ENCODE data around the gene BCAS1.

The BCAS1 gene

DNA sequence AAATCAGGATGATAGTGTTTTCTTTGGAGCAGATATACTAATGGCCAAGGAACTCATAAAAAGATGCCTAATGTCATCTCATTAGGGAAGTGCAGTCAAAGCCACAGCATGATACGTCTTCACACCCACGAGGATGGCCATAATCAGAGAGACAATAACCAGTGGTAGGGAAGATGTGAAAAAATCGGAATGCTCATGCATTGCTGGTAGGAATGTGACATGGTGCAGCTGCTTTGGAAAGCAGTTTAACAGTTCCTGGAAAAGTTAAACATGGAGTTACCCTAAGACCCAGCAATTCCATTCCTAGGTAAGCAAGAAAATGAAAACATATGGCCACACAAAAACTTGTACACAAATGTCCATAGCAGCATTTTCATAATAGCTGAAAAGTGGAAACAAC lies 29.9 kb downstream of the BCAS1 start:
- no peaks in the 10 kb centered on the region for H3K4me1 ChIP-seq (ENCODE audit: control insufficient read depth, insufficient read depth, low read length)
- CTCF ChIA-PET: no interaction called here

DNA sequence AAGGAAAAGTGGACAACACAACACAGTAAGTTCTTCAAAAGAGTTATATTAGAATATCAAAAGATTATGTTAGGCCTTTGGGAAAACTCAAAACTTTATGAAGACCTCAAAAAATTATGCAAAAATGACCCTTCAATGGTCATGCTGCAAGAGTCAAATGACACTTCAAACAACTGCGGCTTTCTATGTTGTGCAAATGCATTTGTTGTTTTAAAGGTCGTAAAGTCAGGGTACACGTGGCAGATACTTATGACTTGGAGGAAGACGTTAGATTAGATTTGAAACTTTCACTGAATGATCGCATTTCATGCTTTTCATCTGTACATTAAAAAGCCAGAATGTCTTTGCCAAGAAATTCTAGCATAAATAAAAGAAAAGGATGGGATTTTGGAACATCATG lies 31.4 kb downstream of the BCAS1 start:
- Histone ChIP-seq H3K4me3 (ENCODE audit: low read depth, low read length) (no peak overlapping the region), H3K27ac (ENCODE audit: extremely low read depth, low read depth, low read length) (no peak overlapping the region), H3K9me3 (ENCODE audit: control insufficient read depth, insufficient read depth, low read depth, low read length) (no peaks in the 10 kb centered on the region), H3K4me1 (ENCODE audit: control insufficient read depth, insufficient read depth, low read length) (no peaks in the 10 kb centered on the region), H3K36me3 (ENCODE audit: control insufficient read depth in 2 of 2, insufficient read depth in 1 of 2, low read length in 2 of 2) (no peaks in the 10 kb centered on the region)
- TF ChIP-seq ZNF544 (tag by site-specific recombination; IDR thresholded peaks at IDR 0.05) (no peak), SALL2 (tag by site-specific recombination; IDR thresholded peaks at IDR 0.05; ENCODE audit: borderline replicate concordance) (no peak), TCF7L2 (IDR thresholded peaks at IDR 0.05; ENCODE audit: borderline replicate concordance, low read depth, low read length) (no peak), ZNF223 (tag by site-specific recombination; IDR thresholded peaks at IDR 0.05) (no peak), ZNF280C (tag by site-specific recombination; IDR thresholded peaks at IDR 0.05) (no peak), ZNF785 (tag by site-specific recombination; IDR thresholded peaks at IDR 0.05) (no peak), KLF16 (tag by site-specific recombination; IDR thresholded peaks at IDR 0.05) (no peak)
- ChIA-PET CTCF (no interaction called here), POLR2A (no interaction called here)

More for the DNA sequence above, 29.9 kb downstream of the BCAS1 start:
- Histone ChIP-seq H3K36me3 (ENCODE audit: control insufficient read depth in 2 of 2, insufficient read depth in 1 of 2, low read length in 2 of 2) (no peaks in the 10 kb centered on the region), H3K4me3 (ENCODE audit: low read depth, low read length) (no peak overlapping the region), H3K9me3 (ENCODE audit: control insufficient read depth, insufficient read depth, low read depth, low read length) (no peaks in the 10 kb centered on the region), H3K27ac (ENCODE audit: extremely low read depth, low read depth, low read length) (no peak overlapping the region)
- TF ChIP-seq ZEB2 (tag by site-specific recombination; IDR thresholded peaks at IDR 0.05) (no peak), ZNF580 (tag by site-specific recombination; IDR thresholded peaks at IDR 0.05) (no peak), ZSCAN30 (tag by site-specific recombination; IDR thresholded peaks at IDR 0.05) (no peak), ZNF514 (tag by site-specific recombination; IDR thresholded peaks at IDR 0.05) (no peak), ZNF837 (tag by site-specific recombination; IDR thresholded peaks at IDR 0.05) (no peak), ZNF324 (tag by site-specific recombination; IDR thresholded peaks at IDR 0.05) (no peak), ZNF747 (tag by site-specific recombination; IDR thresholded peaks at IDR 0.05) (no peak), ZNF311 (tag by site-specific recombination; IDR thresholded peaks at IDR 0.05; ENCODE audit: borderline replicate concordance) (no peak), ZNF555 (tag by site-specific recombination; conservative IDR thresholded peaks at IDR 0.05) (no peak), ZFP3 (tag by site-specific recombination; IDR thresholded peaks at IDR 0.05; ENCODE audit: low read depth) (no peak)
- TF ChIP-seq, protein P1, sequence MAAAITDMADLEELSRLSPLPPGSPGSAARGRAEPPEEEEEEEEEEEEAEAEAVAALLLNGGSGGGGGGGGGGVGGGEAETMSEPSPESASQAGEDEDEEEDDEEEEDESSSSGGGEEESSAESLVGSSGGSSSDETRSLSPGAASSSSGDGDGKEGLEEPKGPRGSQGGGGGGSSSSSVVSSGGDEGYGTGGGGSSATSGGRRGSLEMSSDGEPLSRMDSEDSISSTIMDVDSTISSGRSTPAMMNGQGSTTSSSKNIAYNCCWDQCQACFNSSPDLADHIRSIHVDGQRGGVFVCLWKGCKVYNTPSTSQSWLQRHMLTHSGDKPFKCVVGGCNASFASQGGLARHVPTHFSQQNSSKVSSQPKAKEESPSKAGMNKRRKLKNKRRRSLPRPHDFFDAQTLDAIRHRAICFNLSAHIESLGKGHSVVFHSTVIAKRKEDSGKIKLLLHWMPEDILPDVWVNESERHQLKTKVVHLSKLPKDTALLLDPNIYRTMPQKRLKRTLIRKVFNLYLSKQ (tag by site-specific recombination; IDR thresholded peaks at IDR 0.05; ENCODE audit: borderline replicate concordance): no peak
- TF ChIP-seq, protein P2, sequence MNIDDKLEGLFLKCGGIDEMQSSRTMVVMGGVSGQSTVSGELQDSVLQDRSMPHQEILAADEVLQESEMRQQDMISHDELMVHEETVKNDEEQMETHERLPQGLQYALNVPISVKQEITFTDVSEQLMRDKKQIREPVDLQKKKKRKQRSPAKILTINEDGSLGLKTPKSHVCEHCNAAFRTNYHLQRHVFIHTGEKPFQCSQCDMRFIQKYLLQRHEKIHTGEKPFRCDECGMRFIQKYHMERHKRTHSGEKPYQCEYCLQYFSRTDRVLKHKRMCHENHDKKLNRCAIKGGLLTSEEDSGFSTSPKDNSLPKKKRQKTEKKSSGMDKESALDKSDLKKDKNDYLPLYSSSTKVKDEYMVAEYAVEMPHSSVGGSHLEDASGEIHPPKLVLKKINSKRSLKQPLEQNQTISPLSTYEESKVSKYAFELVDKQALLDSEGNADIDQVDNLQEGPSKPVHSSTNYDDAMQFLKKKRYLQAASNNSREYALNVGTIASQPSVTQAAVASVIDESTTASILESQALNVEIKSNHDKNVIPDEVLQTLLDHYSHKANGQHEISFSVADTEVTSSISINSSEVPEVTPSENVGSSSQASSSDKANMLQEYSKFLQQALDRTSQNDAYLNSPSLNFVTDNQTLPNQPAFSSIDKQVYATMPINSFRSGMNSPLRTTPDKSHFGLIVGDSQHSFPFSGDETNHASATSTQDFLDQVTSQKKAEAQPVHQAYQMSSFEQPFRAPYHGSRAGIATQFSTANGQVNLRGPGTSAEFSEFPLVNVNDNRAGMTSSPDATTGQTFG (tag by site-specific recombination; IDR thresholded peaks at IDR 0.05; ENCODE audit: borderline replicate concordance): no peak
- POLR2A ChIA-PET: no interaction called here

Data from HEK293 (cell line).